OCI-LY7 (cell line): Measurements from ENCODE around the gene RPS15A.

Experiments
- EZH2phosphoT487 ChIP-seq: fragments of 200-600 bp; sonication (generic); IDR thresholded peaks from 2 replicates; pipeline ENCODE4 v1.6.1; 2018; ENCODE audit warnings: low read depth, borderline replicate concordance, mild to moderate bottlenecking, mixed run types, antibody characterized with exemption, low read length, moderate library complexity, mixed read lengths
- TF ChIP-seq, protein P1 (sequence below): fragments of 200-600 bp; sonication (generic); conservative IDR thresholded peaks from 2 replicates; pipeline ENCODE4 v1.5.1; 2014; ENCODE audit warnings: mild to moderate bottlenecking, antibody characterized with exemption, low read length, moderate library complexity, mixed read lengths

DNA sequence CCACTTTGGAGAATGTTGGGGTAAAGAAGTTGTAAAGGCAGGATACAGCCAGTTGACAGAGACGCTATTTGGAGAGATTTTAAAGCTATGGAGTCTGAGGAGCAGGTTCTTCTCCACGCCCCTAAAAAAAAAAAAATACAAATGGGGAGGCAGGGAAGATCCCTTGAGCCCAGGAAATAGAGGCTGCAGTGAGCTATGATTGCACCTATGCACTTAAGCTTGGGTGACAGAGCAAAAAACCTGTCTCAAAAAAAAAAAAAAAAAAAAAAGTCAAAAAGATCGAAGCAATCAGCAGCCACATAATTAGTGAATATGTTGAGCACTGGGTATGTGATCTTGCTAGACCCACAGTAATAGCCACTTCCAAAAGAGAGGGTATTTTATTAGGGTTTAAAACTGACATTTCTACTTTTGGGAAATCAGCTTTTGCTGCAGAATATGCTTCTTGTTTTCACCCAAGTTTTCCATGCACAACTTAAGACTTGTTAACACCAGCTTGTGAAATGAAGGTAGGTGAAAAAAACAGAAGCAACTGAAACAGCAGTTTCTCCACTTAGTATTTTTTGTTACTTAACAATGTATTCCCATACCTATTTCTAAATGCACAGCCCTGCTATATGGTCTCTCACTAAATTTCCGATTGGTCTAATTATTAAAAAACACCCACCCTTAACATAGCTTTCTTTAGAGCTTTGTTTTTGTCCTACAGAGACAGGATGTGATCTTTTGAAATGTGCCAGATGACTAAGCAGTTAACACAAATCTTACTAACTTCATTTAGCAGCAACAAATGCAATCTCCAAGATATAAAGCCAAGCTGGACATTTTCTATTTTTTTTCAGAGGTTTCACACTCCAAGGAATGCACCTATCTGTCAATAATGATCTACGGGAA lies 13.7 kb upstream of the RPS15A start:
- TF ChIP-seq, protein P1, sequence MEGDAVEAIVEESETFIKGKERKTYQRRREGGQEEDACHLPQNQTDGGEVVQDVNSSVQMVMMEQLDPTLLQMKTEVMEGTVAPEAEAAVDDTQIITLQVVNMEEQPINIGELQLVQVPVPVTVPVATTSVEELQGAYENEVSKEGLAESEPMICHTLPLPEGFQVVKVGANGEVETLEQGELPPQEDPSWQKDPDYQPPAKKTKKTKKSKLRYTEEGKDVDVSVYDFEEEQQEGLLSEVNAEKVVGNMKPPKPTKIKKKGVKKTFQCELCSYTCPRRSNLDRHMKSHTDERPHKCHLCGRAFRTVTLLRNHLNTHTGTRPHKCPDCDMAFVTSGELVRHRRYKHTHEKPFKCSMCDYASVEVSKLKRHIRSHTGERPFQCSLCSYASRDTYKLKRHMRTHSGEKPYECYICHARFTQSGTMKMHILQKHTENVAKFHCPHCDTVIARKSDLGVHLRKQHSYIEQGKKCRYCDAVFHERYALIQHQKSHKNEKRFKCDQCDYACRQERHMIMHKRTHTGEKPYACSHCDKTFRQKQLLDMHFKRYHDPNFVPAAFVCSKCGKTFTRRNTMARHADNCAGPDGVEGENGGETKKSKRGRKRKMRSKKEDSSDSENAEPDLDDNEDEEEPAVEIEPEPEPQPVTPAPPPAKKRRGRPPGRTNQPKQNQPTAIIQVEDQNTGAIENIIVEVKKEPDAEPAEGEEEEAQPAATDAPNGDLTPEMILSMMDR, result no peak
- TF ChIP-seq EZH2phosphoT487, result no peak
